GF-D8 (cell line): ENCODE results near the gene GBE1.
"Not testable (repeated sequence)": the region's sequence is repeated elsewhere in the genome, so short reads cannot be mapped to it uniquely, and the experiment has no call there.

Source experiments
- DNase-seq: peaks from one replicate; lab custom pipeline; 2025; lab: John Stamatoyannopoulos, UW

The GBE1 gene

GRCh38 chr3:81753416-81754027 is 7.9 kb downstream of the GBE1 start:
- DNase-seq: no peak

GRCh38 chr3:81752604-81753003 is 8.8 kb downstream of the GBE1 start:
- DNase-seq: no peak

- DNase-seq: no peak
Observed at GRCh38 chr3:81749265-81749664, 12.2 kb downstream of the GBE1 start.

GRCh38 chr3:81747280-81747679 is 14.2 kb downstream of the GBE1 start:
- not testable (repeated sequence) for DNase-seq

- peak; percentile 56 for DNase-seq
Observed at GRCh38 chr3:81744366-81744765, 17.1 kb downstream of the GBE1 start.

- peak; percentile 12 for DNase-seq
Observed at GRCh38 chr3:81743096-81744025, 18.1 kb downstream of the GBE1 start.

GRCh38 chr3:81742581-81742980 is 18.9 kb downstream of the GBE1 start:
- no peak for DNase-seq

- no peak for DNase-seq
Observed at GRCh38 chr3:81741216-81741615, 20.2 kb downstream of the GBE1 start.

GRCh38 chr3:81740731-81741130 is 20.7 kb downstream of the GBE1 start:
- no peak for DNase-seq

GRCh38 chr3:81735334-81735733 is 26.1 kb downstream of the GBE1 start:
- no peak for DNase-seq

- no peak for DNase-seq
Observed at GRCh38 chr3:81734742-81735141, 26.7 kb downstream of the GBE1 start.

GRCh38 chr3:81732642-81733041 is 28.8 kb downstream of the GBE1 start:
- DNase-seq: no peak

- no peak for DNase-seq
Observed at GRCh38 chr3:81728766-81729544, 32.5 kb downstream of the GBE1 start.

- DNase-seq: no peak
Observed at GRCh38 chr3:81726735-81727134, 34.7 kb downstream of the GBE1 start.

- no peak for DNase-seq
Observed at GRCh38 chr3:81726132-81726531, 35.3 kb downstream of the GBE1 start.

GRCh38 chr3:81723732-81724313 is 37.6 kb downstream of the GBE1 start:
- no peak for DNase-seq

GRCh38 chr3:81718311-81718710 is 43.1 kb downstream of the GBE1 start:
- DNase-seq: no peak

- DNase-seq: peak; percentile 50
Observed at GRCh38 chr3:81716870-81717509, 44.5 kb downstream of the GBE1 start.

GRCh38 chr3:81713031-81713430 is 48.4 kb downstream of the GBE1 start:
- no peak for DNase-seq

GRCh38 chr3:81709606-81710005 is 51.8 kb downstream of the GBE1 start:
- no peak for DNase-seq

GRCh38 chr3:81707996-81708395 is 53.4 kb downstream of the GBE1 start:
- no peak for DNase-seq

GRCh38 chr3:81702126-81702525 is 59.3 kb downstream of the GBE1 start:
- no peak for DNase-seq
